H1 (cell line): ENCODE results near the gene ITGA3. TPM values are rescaled to one million over a fixed set of nuclear protein-coding genes. Genes with fewer than 3 reads are reported as not detected.
A peak's percentile ranks its signal among the peaks of the same experiment; 100 is the strongest.

Experiments
- CTCF ChIA-PET: fragments of 300-600 bp; sonication (Branson Sonifier 250); formaldehyde crosslinking; loops from one replicate; lab custom pipeline; 2021; ENCODE audit not compliant: partially characterized antibody; lab: Charles Lee
- POLR2A ChIA-PET: fragments of 300-600 bp; sonication (Branson Sonifier 250); formaldehyde crosslinking; loops from one replicate; lab custom pipeline; 2021; ENCODE audit warnings: inconsistent platforms; ENCODE audit not compliant: partially characterized antibody; lab: Charles Lee
- DNase-seq, 2 experiments: peaks; one replicate each; pipeline versions ENCODE4 v3.0.0 to v3.0.0-alpha.2; 2010 to 2022; ENCODE audit warnings: low spot score in 2 of 2, low read depth in 1 of 2, mixed read lengths in 1 of 2
- FAIRE-seq: peaks from 2 replicates; lab custom pipeline; 2011; peaks lifted over from hg19 to GRCh38; lab: Jason Lieb, UNC
- H2AFZ ChIP-seq: 2 replicates; pipeline ENCODE4 v1.8.1; 2012; ENCODE audit warnings: low read length, inconsistent platforms
- H2AK5ac ChIP-seq: 2 replicates; pipeline ENCODE4 v1.6.1; 2013; ENCODE audit warnings: low read depth, low read length
- H2BK120ac ChIP-seq: replicated peaks from 2 replicates; pipeline ENCODE3; 2013; ENCODE audit warnings: low read depth, low read length, inconsistent platforms
- H2BK12ac ChIP-seq: 2 replicates; pipeline ENCODE4 v1.6.1; 2013; ENCODE audit warnings: low read depth, low read length
- H2BK15ac ChIP-seq: 2 replicates; pipeline ENCODE4 v1.6.1; 2013; ENCODE audit warnings: low read length
- H2BK20ac ChIP-seq: 2 replicates; pipeline ENCODE4 v1.6.1; 2013; ENCODE audit warnings: low read length
- H2BK5ac ChIP-seq: 2 replicates; pipeline ENCODE4 v1.6.1; 2013; ENCODE audit warnings: low read depth, low read length
- H3K14ac ChIP-seq: 2 replicates; pipeline ENCODE4 v1.6.1; 2013; ENCODE audit warnings: inconsistent platforms; ENCODE audit not compliant: insufficient read length
- H3K18ac ChIP-seq: 2 replicates; pipeline ENCODE4 v1.6.1; 2013; ENCODE audit warnings: low read length; ENCODE audit errors: extremely low read depth
- H3K23ac ChIP-seq: 2 replicates; pipeline ENCODE4 v1.6.1; 2013; ENCODE audit warnings: inconsistent platforms; ENCODE audit not compliant: insufficient read length
- H3K23me2 ChIP-seq: 2 replicates; pipeline ENCODE4 v1.6.1; 2013; ENCODE audit warnings: low read depth, low read length
- H3K27ac ChIP-seq: 2 replicates; pipeline ENCODE4 v1.6.1; 2011; ENCODE audit warnings: low read depth, low read length, inconsistent platforms
- H3K27me3 ChIP-seq, 4 experiments: replicated peaks in 1 of 4; 1 replicate in 1 of 4; 2 replicates in 3 of 4; pipeline versions ENCODE4 v1.6.1 to v1.8.1; 2011 to 2013; ENCODE audit warnings: low read length in 3 of 4, mild to moderate bottlenecking in 3 of 4, inconsistent platforms in 2 of 4, mixed read lengths in 2 of 4, moderate library complexity in 1 of 4; ENCODE audit not compliant: control insufficient read depth in 3 of 4, insufficient read depth in 3 of 4; ENCODE audit errors: extremely low read depth in 1 of 4
- H3K36me3 ChIP-seq, 4 experiments: 2 replicates each; pipeline versions ENCODE4 v1.6.1 to v1.8.1; 2011 to 2013; ENCODE audit warnings: mild to moderate bottlenecking in 4 of 4, low read length in 3 of 4, moderate library complexity in 2 of 4, control low read depth in 1 of 4, inconsistent platforms in 1 of 4; ENCODE audit not compliant: insufficient read depth in 4 of 4, control insufficient read depth in 2 of 4
- H3K4ac ChIP-seq: replicated peaks from 2 replicates; pipeline ENCODE3; 2013; ENCODE audit warnings: low read length, low read depth, mixed read lengths, inconsistent platforms; ENCODE audit not compliant: insufficient read length
- H3K4me1 ChIP-seq, 4 experiments: replicated peaks in 1 of 4; 1 replicate in 1 of 4; 2 replicates in 3 of 4; pipeline versions ENCODE4 v1.6.1 to v1.8.1; 2011 to 2013; ENCODE audit warnings: low read length in 3 of 4, inconsistent platforms in 2 of 4, mixed read lengths in 1 of 4; ENCODE audit not compliant: insufficient read depth in 4 of 4, control insufficient read depth in 3 of 4
- H3K4me2 ChIP-seq, 2 experiments: 2 replicates each; pipeline versions ENCODE4 v1.6.1 to v1.8.1; 2011 to 2013; ENCODE audit warnings: low read depth in 2 of 2, low read length in 2 of 2, control low read depth in 1 of 2, inconsistent platforms in 1 of 2, mild to moderate bottlenecking in 1 of 2; ENCODE audit not compliant: insufficient read depth in 1 of 2
- H3K4me3 ChIP-seq, 4 experiments: fragments of 200-600, 300-600 bp in 1 of 4; sonication (generic), shearing (Covaris generic), sonication (Bioruptor Twin) in 1 of 4; 2 replicates each; pipeline versions ENCODE4 v1.5.1 to v1.8.1; 2011 to 2016; ENCODE audit warnings: low read length in 4 of 4, low read depth in 3 of 4, control low read depth in 2 of 4, inconsistent platforms in 2 of 4, mild to moderate bottlenecking in 2 of 4, mixed read lengths in 1 of 4, moderate library complexity in 1 of 4; ENCODE audit not compliant: insufficient read depth in 2 of 4; ENCODE audit errors: extremely low read depth in 1 of 4
- H3K56ac ChIP-seq: replicated peaks from 2 replicates; pipeline ENCODE3; 2013; ENCODE audit warnings: low read depth, mild to moderate bottlenecking, mixed read lengths, low read length, inconsistent platforms; ENCODE audit not compliant: insufficient read length
- H3K79me1 ChIP-seq: 2 replicates; pipeline ENCODE4 v1.6.1; 2013; ENCODE audit warnings: low read depth, low read length, control low read depth
- H3K79me2 ChIP-seq, 2 experiments: 2 replicates each; pipeline versions ENCODE4 v1.6.1 to v1.8.1; 2012 to 2013; ENCODE audit warnings: low read length in 2 of 2, mild to moderate bottlenecking in 2 of 2, inconsistent platforms in 1 of 2; ENCODE audit not compliant: insufficient read depth in 2 of 2, control insufficient read depth in 1 of 2
- H3K9ac ChIP-seq, 4 experiments: replicated peaks in 1 of 4; 1 replicate in 1 of 4; 2 replicates in 3 of 4; pipeline versions ENCODE4 v1.6.1 to v1.8.1; 2011 to 2013; ENCODE audit warnings: low read depth in 3 of 4, low read length in 3 of 4, control low read depth in 2 of 4, mild to moderate bottlenecking in 2 of 4, moderate library complexity in 2 of 4, inconsistent platforms in 1 of 4; ENCODE audit errors: extremely low read depth in 1 of 4
- H3K9me3 ChIP-seq, 2 experiments: 2 replicates each; pipeline versions ENCODE4 v1.6.1 to v1.8.1; 2012 to 2013; ENCODE audit warnings: mild to moderate bottlenecking in 2 of 2, moderate library complexity in 2 of 2, control low read depth in 1 of 2, inconsistent platforms in 1 of 2, low read depth in 1 of 2, low read length in 1 of 2, mixed read lengths in 1 of 2; ENCODE audit not compliant: insufficient read depth in 2 of 2
- H4K20me1 ChIP-seq, 2 experiments: replicated peaks in 1 of 2; 2 replicates each; pipeline versions ENCODE3 to v1.8.1; 2011 to 2013; ENCODE audit warnings: inconsistent platforms in 2 of 2, low read length in 2 of 2, mild to moderate bottlenecking in 1 of 2; ENCODE audit not compliant: insufficient read depth in 2 of 2, control insufficient read depth in 1 of 2
- H4K5ac ChIP-seq: 2 replicates; pipeline ENCODE4 v1.6.1; 2013; ENCODE audit warnings: low read length, low read depth, mixed read lengths, inconsistent platforms; ENCODE audit not compliant: insufficient read length
- H4K8ac ChIP-seq: 2 replicates; pipeline ENCODE4 v1.8.0; 2013; ENCODE audit warnings: mild to moderate bottlenecking, moderate library complexity, low read length, inconsistent platforms; ENCODE audit not compliant: insufficient read depth; ENCODE audit errors: extremely low read depth
- H4K91ac ChIP-seq: replicated peaks from 2 replicates; pipeline ENCODE3; 2013; ENCODE audit warnings: low read length, mixed read lengths, inconsistent platforms; ENCODE audit not compliant: insufficient read length
- BACH1 ChIP-seq: IDR thresholded peaks from 2 replicates; pipeline ENCODE4 v1.6.1; 2012; ENCODE audit warnings: low read length, improper control_type of control experiment
- BCL11A ChIP-seq, 2 experiments: IDR thresholded peaks; one replicate each; pipeline ENCODE4 v1.6.1; 2011; ENCODE audit warnings: low read depth in 2 of 2, low read length in 2 of 2, mild to moderate bottlenecking in 2 of 2
- CBX8 ChIP-seq: fragments of 300-800, 300-1000 bp; sonication (generic); IDR thresholded peaks from 2 replicates; pipeline ENCODE4 v1.7.1; 2016; ENCODE audit warnings: low read depth, low read length, borderline replicate concordance
- FOSL1 ChIP-seq: IDR thresholded peaks from 2 replicates; pipeline ENCODE4 v1.6.1; 2011; ENCODE audit warnings: mild to moderate bottlenecking, low read depth, low read length, moderate library complexity; ENCODE audit not compliant: insufficient read depth
- GABPA ChIP-seq: IDR thresholded peaks from 2 replicates; pipeline ENCODE4 v1.6.1; 2011; ENCODE audit warnings: mild to moderate bottlenecking, low read length, moderate library complexity, borderline replicate concordance; ENCODE audit not compliant: insufficient read depth
- NANOG ChIP-seq: IDR thresholded peaks from 2 replicates; pipeline ENCODE4 v1.6.1; 2011; ENCODE audit warnings: low read length, low read depth, mild to moderate bottlenecking, inconsistent platforms; ENCODE audit not compliant: insufficient read depth, poor library complexity, severe bottlenecking
- RFX5 ChIP-seq: IDR thresholded peaks from 2 replicates; pipeline ENCODE4 v1.6.1; 2011; ENCODE audit warnings: low read depth, low read length, improper control_type of control experiment, borderline replicate concordance
- SIN3A ChIP-seq, 2 experiments: IDR thresholded peaks in 1 of 2; conservative IDR thresholded peaks in 1 of 2; 2 replicates each; pipeline ENCODE4 v1.6.1; 2011 to 2012; ENCODE audit warnings: low read length in 2 of 2, improper control_type of control experiment in 1 of 2, low read depth in 1 of 2, mild to moderate bottlenecking in 1 of 2
- SP1 ChIP-seq: IDR thresholded peaks from 2 replicates; pipeline ENCODE4 v1.6.1; 2011; ENCODE audit warnings: low read depth, low read length
- SP2 ChIP-seq: IDR thresholded peaks from 2 replicates; pipeline ENCODE4 v1.6.1; 2012; ENCODE audit warnings: mild to moderate bottlenecking, low read length, inconsistent platforms
- WGBS, 2 experiments: shearing (Covaris generic) in 1 of 2; methylation state at CpG; one replicate each; pipeline versions ENCODE4 v1.1.6 to v1.1.7; 2013 to 2015; ENCODE audit warnings: low lambda C conversion rate in 2 of 2, mixed read lengths in 2 of 2, inconsistent platforms in 1 of 2, low coverage in 1 of 2, missing lambda C conversion rate in 1 of 2; ENCODE audit not compliant: insufficient replicate concordance in 2 of 2, insufficient coverage in 1 of 2, insufficient read length in 1 of 2; ENCODE audit errors: extremely low coverage in 1 of 2, missing lambda C conversion rate in 1 of 2; 5-methylcytosine and 5-hydroxymethylcytosine counted together
- polyA plus RNA-seq, 7 experiments: library from polyadenylated mRNA; depleted of rRNA in 3 of 7; stranded (reverse) in 5 of 7; unstranded in 2 of 7; fragments of >200 nt in 5 of 7; fragments of 200-250 nt in 2 of 7; gene quantifications; 1 replicate in 5 of 7; 2 replicates in 1 of 7; 4 replicates in 1 of 7; pipeline versions ENCODE4 v1.2.1 to v1.2.3, GENCODE V29; 2011 to 2013; ENCODE audit warnings: missing spikeins in 2 of 7, mixed read lengths in 2 of 7
- total RNA-seq: library from RNA; stranded (reverse); fragmentation: NEBNext Ultra II Directional; extraction: Animal tissue kit (Norgen Biotek cat#: 25700); gene quantifications from 2 replicates; pipeline ENCODE4 v1.2.1, GENCODE V29; 2021
- TF ChIP-seq, protein P1 (sequence below): IDR thresholded peaks from 2 replicates; pipeline ENCODE4 v1.6.1; 2011; ENCODE audit warnings: low read depth, mild to moderate bottlenecking, low read length; ENCODE audit not compliant: insufficient read depth

Gene ITGA3
- total and polyA plus RNA-seq, 2 of the 8 experiments (the other 6 are each of a cell fraction or from before 2014, with no cell fraction given): 24.0 to 24.2 TPM

GRCh38 chr17:50120475-50121253 lies 64.8 kb downstream of the ITGA3 start:
- H3K79me2 ChIP-seq: no peaks in the 10 kb centered on the region
- no peaks in the 10 kb centered on the region for H3K36me3 ChIP-seq
- no peak overlapping the region for H2BK120ac ChIP-seq
- H3K23ac ChIP-seq: no peak overlapping the region
- no peak overlapping the region for H4K5ac ChIP-seq
- no peak overlapping the region for H2BK12ac ChIP-seq
- H3K4ac ChIP-seq: no peak overlapping the region
- no peak overlapping the region for H4K91ac ChIP-seq
- H3K79me1 ChIP-seq: no peaks in the 10 kb centered on the region
- H2AFZ ChIP-seq: no peak overlapping the region
- H2AK5ac ChIP-seq: no peak overlapping the region
- H4K20me1 ChIP-seq: no peaks in the 10 kb centered on the region
- H3K23me2 ChIP-seq: peaks cover 2% of the 10 kb centered on the region; the same call in 1 of the 2 replicates
- no peak overlapping the region for H3K27ac ChIP-seq
- FAIRE-seq (no peak), DNase-seq (no peak)
- H2BK20ac ChIP-seq: no peak overlapping the region
- H3K4me3 ChIP-seq: no peak overlapping the region
- H2BK15ac ChIP-seq: 0 out of 2 replicates have a peak overlapping the region, but pooled peaks have one; percentile 88
- 91% methylated on average over 6 of the region's 7 CpGs; no CpG with 5 or more reads in 1 of the 2 experiments for WGBS, 2 experiments
- H3K27me3 ChIP-seq: peaks cover 0 to 18% (median 12%) of the 10 kb centered on the region in 4 experiments; a peak in 5 of 7 replicates
- H3K9ac ChIP-seq: no peak overlapping the region
- no peak overlapping the region for H3K14ac ChIP-seq
- H3K4me2 ChIP-seq: no peak overlapping the region
- H4K8ac ChIP-seq: no peak overlapping the region
- H2BK5ac ChIP-seq: no peak overlapping the region
- H3K4me1 ChIP-seq: peaks cover 7 to 21% (median 15%) of the 10 kb centered on the region in 4 experiments
- CTCF ChIA-PET: interaction anchor here (1.1 to 23.0 kb wide), 7 partner anchors 19 to 232 kb away, joined by 3 to 412 read pairs (median 4); partner anchors contain the start of genes PDK2, PPP1R9B and SGCA
- POLR2A ChIA-PET: no interaction called here
- no peak overlapping the region for H3K56ac ChIP-seq
- no peak overlapping the region for H3K18ac ChIP-seq
- H3K9me3 ChIP-seq: no peaks in the 10 kb centered on the region
- TF ChIP-seq, protein P1, sequence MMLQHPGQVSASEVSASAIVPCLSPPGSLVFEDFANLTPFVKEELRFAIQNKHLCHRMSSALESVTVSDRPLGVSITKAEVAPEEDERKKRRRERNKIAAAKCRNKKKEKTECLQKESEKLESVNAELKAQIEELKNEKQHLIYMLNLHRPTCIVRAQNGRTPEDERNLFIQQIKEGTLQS: no peak
- TF ChIP-seq BCL11A (IDR thresholded peaks at IDR 0.05; ENCODE audit: low read depth in 2 of 2, low read length in 2 of 2) (no peak), FOSL1 (no peak), SP1 (no peak), BACH1 (no peak), SP2 (no peak), NANOG (no peak), CBX8 (no peak), RFX5 (no peak), SIN3A (conservative IDR thresholded peaks at IDR 0.05 in 1 of 2, IDR thresholded peaks at IDR 0.05 in 1 of 2; ENCODE audit: low read depth in 1 of 2, low read length in 2 of 2) (no peak), GABPA (no peak)
